SK-N-SH (cell line): ENCODE measurements around the gene ADPGK. TPM values are rescaled to one million over a fixed set of nuclear protein-coding genes. Genes with fewer than 3 reads are reported as not detected.

Experiments used
- CTCF ChIA-PET: fragments of 300-600, 350-600 bp; formaldehyde crosslinking; extraction: SDS; loops from one replicate; lab custom pipeline; 2021; lab: Yijun Ruan, JAX
- POLR2A ChIA-PET: fragments of 350-600 bp; sonication (Branson Sonifier 250); formaldehyde crosslinking; extraction: SDS; loops from one replicate; lab custom pipeline; 2020; ENCODE audit warnings: antibody characterized with exemption, inconsistent platforms; lab: Yijun Ruan, JAX
- DNase-seq: peaks from one replicate; pipeline ENCODE4 v3.0.0; 2012
- H2AFZ ChIP-seq: fragments of 200-600 bp; sonication (generic); 2 replicates; pipeline ENCODE4 v1.8.1; 2016; ENCODE audit warnings: antibody characterized with exemption, mild to moderate bottlenecking, low read depth
- H3F3A ChIP-seq: fragments of 200-600 bp; sonication (generic); replicated peaks from 2 replicates; pipeline ENCODE3; 2016; ENCODE audit warnings: antibody characterized with exemption, mild to moderate bottlenecking; ENCODE audit not compliant: insufficient read depth
- H3K27ac ChIP-seq, 2 experiments: fragments of 200-500 bp in 1 of 2; fragments of 200-600 bp in 1 of 2; sonication (Bioruptor generic) in 1 of 2; sonication (generic), shearing (Covaris generic) in 1 of 2; 2 replicates each; pipeline versions ENCODE4 v1.5.1 to v1.6.1; 2014 to 2016; ENCODE audit warnings: low read depth in 2 of 2, inconsistent platforms in 1 of 2, low read length in 1 of 2, mild to moderate bottlenecking in 1 of 2, mixed read lengths in 1 of 2
- H3K27me3 ChIP-seq: fragments of 200-600 bp; sonication (generic), shearing (Covaris generic); 2 replicates; pipeline ENCODE4 v1.6.1; 2016; ENCODE audit warnings: mixed run types; ENCODE audit not compliant: insufficient read depth
- H3K36me3 ChIP-seq, 2 experiments: fragments of 200-500 bp in 1 of 2; fragments of 200-600 bp in 1 of 2; sonication (Bioruptor generic) in 1 of 2; sonication (generic) in 1 of 2; replicated peaks in 1 of 2; 2 replicates each; pipeline versions ENCODE3 to v1.5.1; 2014 to 2016; ENCODE audit warnings: low read length in 1 of 2, mild to moderate bottlenecking in 1 of 2; ENCODE audit not compliant: insufficient read depth in 2 of 2, control insufficient read depth in 1 of 2
- H3K4me1 ChIP-seq, 2 experiments: fragments of 200-500 bp in 1 of 2; fragments of 200-600 bp in 1 of 2; sonication (Bioruptor generic) in 1 of 2; sonication (generic), shearing (Covaris generic) in 1 of 2; 2 replicates each; pipeline versions ENCODE4 v1.5.1 to v1.6.1; 2014 to 2016; ENCODE audit warnings: low read depth in 1 of 2, low read length in 1 of 2, mixed run types in 1 of 2; ENCODE audit not compliant: insufficient read depth in 2 of 2, control insufficient read depth in 1 of 2
- H3K4me2 ChIP-seq: fragments of 200-600 bp; sonication (generic), shearing (Covaris generic); 2 replicates; pipeline ENCODE4 v1.6.1; 2017; ENCODE audit warnings: mixed run types
- H3K4me3 ChIP-seq, 2 experiments: fragments of 200-500 bp in 1 of 2; fragments of 200-600 bp in 1 of 2; sonication (Bioruptor generic) in 1 of 2; sonication (generic), shearing (Covaris generic) in 1 of 2; 2 replicates each; pipeline versions ENCODE4 v1.5.1 to v1.8.1; 2014 to 2016; ENCODE audit warnings: low read depth in 2 of 2, inconsistent platforms in 1 of 2, low read length in 1 of 2, mild to moderate bottlenecking in 1 of 2, mixed read lengths in 1 of 2, moderate library complexity in 1 of 2
- H3K79me2 ChIP-seq: fragments of 200-600 bp; sonication (generic); 2 replicates; pipeline ENCODE4 v1.8.1; 2017; ENCODE audit warnings: mild to moderate bottlenecking; ENCODE audit not compliant: insufficient read depth
- H3K9ac ChIP-seq: fragments of 200-600 bp; sonication (generic); 2 replicates; pipeline ENCODE4 v1.6.1; 2017; ENCODE audit warnings: mixed run types
- H3K9me2 ChIP-seq: fragments of 200-600 bp; sonication (generic); 2 replicates; pipeline ENCODE4 v1.6.1; 2017; ENCODE audit warnings: mixed run types
- H3K9me3 ChIP-seq: fragments of 200-600 bp; sonication (generic); 2 replicates; pipeline ENCODE4 v1.6.1; 2017; ENCODE audit warnings: mixed run types, mild to moderate bottlenecking, moderate library complexity
- H4K20me1 ChIP-seq: fragments of 200-600 bp; sonication (generic); 2 replicates; pipeline ENCODE4 v1.6.1; 2017; ENCODE audit warnings: mild to moderate bottlenecking, mixed run types; ENCODE audit not compliant: insufficient read depth
- CHD2 ChIP-seq: fragments of 150-350 bp; IDR thresholded peaks from 2 replicates; pipeline ENCODE4 v1.6.1; 2018; ENCODE audit warnings: low read length; ENCODE audit not compliant: partially characterized antibody
- EZH2phosphoT487 ChIP-seq: fragments of 200-600 bp; sonication (generic); IDR thresholded peaks from 2 replicates; pipeline ENCODE4 v1.6.1; 2017; ENCODE audit warnings: low read depth, mixed run types, mild to moderate bottlenecking, antibody characterized with exemption, moderate library complexity, borderline replicate concordance
- FOSL2 ChIP-seq: IDR thresholded peaks from 2 replicates; pipeline ENCODE4 v1.4.0; 2012; ENCODE audit warnings: low read depth, mild to moderate bottlenecking, moderate library complexity, borderline replicate concordance
- FOXJ3 ChIP-seq: sonication (generic); formaldehyde crosslinking; IDR thresholded peaks from 2 replicates; pipeline ENCODE4 v1.5.1; 2020; ENCODE audit warnings: mild to moderate bottlenecking, missing genetic modification reagents
- FOXM1 ChIP-seq: IDR thresholded peaks from 2 replicates; pipeline ENCODE4 v1.4.0; 2012; ENCODE audit warnings: low read depth, mild to moderate bottlenecking
- GATA2 ChIP-seq: sonication (generic); formaldehyde crosslinking; IDR thresholded peaks from 2 replicates; pipeline ENCODE4 v1.5.0; 2020; ENCODE audit warnings: mild to moderate bottlenecking, missing genetic modification reagents
- IRF3 ChIP-seq: fragments of 150-350 bp; IDR thresholded peaks from 2 replicates; pipeline ENCODE4 v1.6.1; 2016; ENCODE audit warnings: mild to moderate bottlenecking, low read depth, low read length
- MAX ChIP-seq: IDR thresholded peaks from 2 replicates; pipeline ENCODE4 v1.4.0; 2012; ENCODE audit warnings: low read depth
- MEF2A ChIP-seq: IDR thresholded peaks from 2 replicates; pipeline ENCODE4 v1.4.0; 2012; ENCODE audit warnings: low read depth, borderline replicate concordance
- MXI1 ChIP-seq: IDR thresholded peaks from 2 replicates; pipeline ENCODE4 v1.6.1; 2012; ENCODE audit warnings: mild to moderate bottlenecking, low read depth, low read length, improper control_type of control experiment
- PBX3 ChIP-seq: IDR thresholded peaks from 2 replicates; pipeline ENCODE4; 2012
- POLR2AphosphoS5 ChIP-seq: IDR thresholded peaks from 2 replicates; pipeline ENCODE4 v1.6.1; 2012; ENCODE audit warnings: low read depth, low read length
- RAD21 ChIP-seq: IDR thresholded peaks from 2 replicates; pipeline ENCODE4 v1.6.1; 2012; ENCODE audit warnings: mild to moderate bottlenecking, low read length
- RXRA ChIP-seq: IDR thresholded peaks from 2 replicates; pipeline ENCODE4 v1.4.0; 2012; ENCODE audit warnings: low read depth, mild to moderate bottlenecking, borderline replicate concordance
- SIN3A ChIP-seq: IDR thresholded peaks from 2 replicates; pipeline ENCODE4 v1.6.1; 2012; ENCODE audit warnings: low read depth, mild to moderate bottlenecking, low read length, moderate library complexity, borderline replicate concordance
- SMC3 ChIP-seq: IDR thresholded peaks from 2 replicates; pipeline ENCODE4 v1.6.1; 2012; ENCODE audit warnings: low read depth, low read length, improper control_type of control experiment
- TCF12 ChIP-seq: IDR thresholded peaks from 2 replicates; pipeline ENCODE4 v1.4.0; 2012
- TEAD4 ChIP-seq: IDR thresholded peaks from 2 replicates; pipeline ENCODE4 v1.4.0; 2012; ENCODE audit warnings: mild to moderate bottlenecking, borderline replicate concordance; ENCODE audit not compliant: insufficient read depth
- USF1 ChIP-seq: IDR thresholded peaks from 2 replicates; pipeline ENCODE4 v1.4.0; 2012; ENCODE audit warnings: low read depth, borderline replicate concordance
- ZBTB33 ChIP-seq: IDR thresholded peaks from 2 replicates; pipeline ENCODE4 v1.4.0; 2012; ENCODE audit warnings: low read depth, borderline replicate concordance
- WGBS: methylation state at CpG from one replicate; pipeline ENCODE4 v1.1.6; 2017; ENCODE audit warnings: low lambda C conversion rate; 5-methylcytosine and 5-hydroxymethylcytosine counted together
- polyA plus RNA-seq, 3 experiments: library from polyadenylated mRNA; depleted of rRNA; stranded (reverse); fragments of >200 nt; gene quantifications; 2 replicates each; pipeline ENCODE4 v1.2.3, GENCODE V29; 2012

ADPGK gene
- polyA plus RNA-seq, 1 of the 3 experiments (the other 2 are of a cell fraction) = 57.3 TPM

- Histone ChIP-seq H3K27me3 (no peaks in the 10 kb centered on the region), H3K27ac (peak overlapping the region; percentile 6 to 92; a peak in 1 of 4 replicates), H3K79me2 (peaks cover 60% of the 10 kb centered on the region), H3K36me3 (peaks cover 0 to 10% of the 10 kb centered on the region in 2 experiments), H3K4me2 (peak overlapping the region; percentile 80), H3F3A (peaks cover 14% of the 10 kb centered on the region), H4K20me1 (0 out of 2 replicates have a peak, but pooled peaks cover 3% of the 10 kb centered on the region), H3K9me2 (no peaks in the 10 kb centered on the region), H3K9me3 (no peaks in the 10 kb centered on the region), H3K4me1 (peaks cover 0 to 21% of the 10 kb centered on the region in 2 experiments; a peak in 2 of 4 replicates), H2AFZ (peak overlapping the region; percentile 87), H3K9ac (peak overlapping the region; percentile 85), H3K4me3 (peak overlapping the region; percentile 85 to 98)
- no peak for DNase-seq
- WGBS = 37% methylated on average over 14 of the region's 14 CpGs
- TF ChIP-seq PBX3 (no peak), RXRA (no peak), SMC3 (no peak), MXI1 (no peak), POLR2AphosphoS5 (no peak), FOXJ3 (CRISPR knock-in tag) (no peak), TCF12 (no peak), GATA2 (CRISPR knock-in tag) (no peak), IRF3 (no peak), TEAD4 (no peak), MEF2A (no peak), FOSL2 (no peak), MAX (no peak), CHD2 (no peak)
- CTCF ChIA-PET = interaction anchor here (1.1 kb wide), 1 partner anchor 296 kb away, joined by 3 read pairs; no protein-coding TSS in a partner anchor
- POLR2A ChIA-PET = no interaction called here
These were observed 1.1 kb downstream of the ADPGK start for GRCh38 chr15:72782274-72783003.

GRCh38 chr15:72781631-72782030 lies 1.9 kb downstream of the ADPGK start:
- Histone ChIP-seq H3K79me2 (peaks cover 68% of the 10 kb centered on the region), H3K9ac (no peak overlapping the region), H3K36me3 (peaks cover 6 to 13% of the 10 kb centered on the region in 2 experiments), H3K9me3 (no peaks in the 10 kb centered on the region), H2AFZ (no peak overlapping the region), H3K9me2 (no peaks in the 10 kb centered on the region), H4K20me1 (0 out of 2 replicates have a peak, but pooled peaks cover 3% of the 10 kb centered on the region), H3F3A (peaks cover 14% of the 10 kb centered on the region), H3K4me3 (0 out of 4 replicates have a peak overlapping the region, but pooled peaks of 1 of the 2 experiments have one; percentile 11), H3K4me1 (peaks cover 0 to 21% of the 10 kb centered on the region in 2 experiments; a peak in 2 of 4 replicates), H3K4me2 (peak overlapping the region; percentile 80), H3K27ac (no peak overlapping the region), H3K27me3 (no peaks in the 10 kb centered on the region)
- no peak for DNase-seq
- POLR2A ChIA-PET = no interaction called here
- 97% methylated on average over 6 of the region's 6 CpGs for WGBS
- CTCF ChIA-PET = no interaction called here
- no peak for TF ChIP-seq PBX3
- TF ChIP-seq GATA2 (CRISPR knock-in tag) = no peak
- TF ChIP-seq RAD21 = no peak
- TF ChIP-seq FOXM1 = no peak
- no peak for TF ChIP-seq FOXJ3 (CRISPR knock-in tag)
- TF ChIP-seq SIN3A = no peak
- no peak for TF ChIP-seq EZH2phosphoT487
- TF ChIP-seq USF1 = no peak
- no peak for TF ChIP-seq FOSL2
- TF ChIP-seq ZBTB33 = no peak
- TF ChIP-seq RXRA = no peak
